ENCODE measurements around the gene HOXC13.
A peak's percentile ranks its signal among the peaks of the same experiment; 100 is the strongest.

The HOXC13 gene

DNA sequence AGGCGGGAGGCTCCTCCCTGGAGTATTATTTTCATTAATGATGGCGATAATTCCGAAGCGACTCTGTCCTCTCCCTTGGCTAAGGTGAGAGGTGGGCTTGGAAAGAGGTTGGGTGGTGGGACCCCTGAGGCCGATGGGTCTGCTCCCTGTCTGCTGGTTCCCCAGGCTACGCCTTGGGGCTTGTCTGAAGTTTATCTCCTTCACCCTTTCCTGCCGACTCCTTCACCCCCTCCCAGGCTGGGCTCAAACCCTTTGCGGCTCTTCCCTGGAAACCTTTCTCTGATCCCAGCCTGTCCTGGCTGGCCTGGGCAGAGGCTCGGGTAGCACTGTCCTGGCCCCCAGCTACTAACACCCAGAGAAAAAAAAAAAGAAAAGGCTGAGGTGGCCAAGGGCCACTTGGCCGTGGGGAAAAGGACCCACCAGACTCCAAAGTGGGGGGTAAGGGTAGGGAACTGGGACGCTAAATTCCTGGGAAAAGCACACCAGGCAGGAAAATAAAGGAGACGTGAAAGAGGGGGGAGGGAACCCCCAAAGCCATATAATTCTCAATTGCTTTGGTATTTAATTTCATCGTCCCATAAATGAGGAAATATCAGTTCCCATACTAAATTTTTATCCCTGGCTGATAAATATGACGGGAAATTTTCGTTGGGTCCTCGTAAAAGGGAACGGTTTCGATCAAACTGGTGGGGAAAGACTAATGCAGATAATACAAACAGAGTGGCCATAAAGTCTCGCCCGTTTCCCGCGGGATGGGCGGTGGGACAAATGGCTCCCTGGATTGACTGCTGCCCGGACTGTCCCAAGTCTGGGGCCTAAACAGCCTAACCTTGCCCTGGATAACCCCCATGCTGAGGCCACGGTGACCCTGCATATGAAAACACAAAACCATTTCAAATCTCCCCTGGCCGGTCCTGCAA, 44.3 kb downstream of the HOXC13 start:
- no peak for DNase-seq (ENCODE audit: low spot score)

DNA sequence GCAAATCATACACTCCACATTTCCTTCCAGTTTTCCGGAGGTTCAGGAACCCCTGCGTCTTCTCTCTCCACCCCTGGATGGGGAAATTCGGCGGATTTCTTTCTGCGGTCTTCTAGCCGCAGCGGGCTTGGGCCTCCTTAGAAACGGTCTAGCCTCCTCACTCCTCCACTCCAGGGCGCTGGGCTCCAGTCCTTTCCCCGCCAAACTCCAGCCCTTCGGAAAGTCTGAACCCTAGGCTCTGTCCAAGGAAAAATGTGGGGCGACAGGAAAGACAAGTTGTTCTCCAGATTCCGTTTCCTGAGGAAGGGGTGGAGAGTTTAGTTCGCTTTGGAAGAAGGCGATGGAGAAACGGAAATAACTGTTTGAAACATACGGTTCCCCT, 44.9 kb downstream of the HOXC13 start:
- no peak for DNase-seq (ENCODE audit: low spot score)

DNA sequence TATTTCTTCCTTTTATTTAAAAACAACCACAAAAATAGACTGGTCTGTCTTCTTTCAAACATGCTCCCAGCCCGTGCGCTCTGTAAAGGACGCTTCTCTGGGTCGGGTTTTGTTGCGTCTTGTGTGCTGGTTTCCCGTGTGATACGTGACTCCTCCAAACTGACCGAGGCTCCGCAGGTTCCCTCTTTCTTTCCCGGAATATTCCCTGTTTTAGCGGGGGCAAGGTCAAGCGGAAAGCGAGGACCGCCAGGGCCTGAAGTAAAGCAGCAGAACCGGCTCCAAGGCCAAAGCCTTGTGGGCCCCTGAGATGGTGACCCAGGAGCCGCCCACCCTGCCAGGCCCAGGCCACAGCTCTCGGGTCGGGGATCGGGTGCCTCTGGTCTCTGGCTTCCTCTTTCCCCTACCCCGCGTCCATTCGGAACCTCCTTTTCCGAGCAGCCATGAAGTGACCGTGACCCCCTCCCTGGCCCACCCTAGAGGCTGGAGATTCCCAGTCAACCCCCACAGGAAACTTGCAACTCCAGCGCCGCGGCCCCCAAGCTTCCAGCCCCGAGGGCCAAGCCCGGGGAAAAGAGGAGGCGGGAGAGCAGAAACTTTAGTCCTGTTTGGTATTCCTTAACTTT, 45.4 kb downstream of the HOXC13 start:
- DNase-seq (ENCODE audit: low spot score) = no peak

DNA sequence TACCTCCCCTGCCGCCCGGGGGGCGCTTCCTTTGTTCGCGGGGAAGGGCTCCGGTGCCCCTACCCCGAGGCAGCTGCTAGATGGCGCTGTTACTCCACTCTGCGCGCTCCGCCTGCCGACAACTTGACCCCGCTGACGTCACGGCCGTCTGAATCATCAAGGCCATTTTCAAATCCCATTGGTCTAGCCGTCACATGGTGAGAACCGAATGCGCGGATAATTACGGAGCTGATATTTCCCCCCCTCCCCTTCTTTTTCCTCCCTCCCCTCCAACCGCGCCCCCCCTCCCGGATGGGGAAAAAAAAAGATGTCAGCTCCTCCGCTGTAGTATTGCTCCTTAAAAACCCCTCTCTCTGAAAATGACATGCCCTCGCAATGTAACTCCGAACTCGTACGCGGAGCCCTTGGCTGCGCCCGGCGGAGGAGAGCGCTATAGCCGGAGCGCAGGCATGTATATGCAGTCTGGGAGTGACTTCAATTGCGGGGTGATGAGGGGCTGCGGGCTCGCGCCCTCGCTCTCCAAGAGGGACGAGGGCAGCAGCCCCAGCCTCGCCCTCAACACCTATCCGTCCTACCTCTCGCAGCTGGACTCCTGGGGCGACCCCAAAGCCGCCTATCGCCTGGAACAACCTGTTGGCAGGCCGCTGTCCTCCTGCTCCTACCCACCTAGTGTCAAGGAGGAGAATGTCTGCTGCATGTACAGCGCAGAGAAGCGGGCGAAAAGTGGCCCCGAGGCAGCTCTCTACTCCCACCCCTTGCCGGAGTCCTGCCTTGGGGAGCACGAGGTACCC, 46.5 kb downstream of the HOXC13 start, which contains the start of gene HOXC10:
TSS of gene HOXC10 (plus strand) at position 246 of the 791 bp plus-strand sequence. CDS start at position 360, 114 bp downstream.
- DNase-seq (ENCODE audit: low spot score) = peak; percentile 92

DNA sequence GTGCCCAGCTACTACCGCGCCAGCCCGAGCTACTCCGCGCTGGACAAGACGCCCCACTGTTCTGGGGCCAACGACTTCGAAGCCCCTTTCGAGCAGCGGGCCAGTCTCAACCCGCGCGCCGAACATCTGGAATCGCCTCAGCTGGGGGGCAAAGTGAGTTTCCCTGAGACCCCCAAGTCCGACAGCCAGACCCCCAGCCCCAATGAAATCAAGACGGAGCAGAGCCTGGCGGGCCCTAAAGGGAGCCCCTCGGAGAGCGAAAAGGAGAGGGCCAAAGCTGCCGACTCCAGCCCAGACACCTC, 47.0 kb downstream of the HOXC13 start:
- DNase-seq (ENCODE audit: low spot score) = no peak

DNA sequence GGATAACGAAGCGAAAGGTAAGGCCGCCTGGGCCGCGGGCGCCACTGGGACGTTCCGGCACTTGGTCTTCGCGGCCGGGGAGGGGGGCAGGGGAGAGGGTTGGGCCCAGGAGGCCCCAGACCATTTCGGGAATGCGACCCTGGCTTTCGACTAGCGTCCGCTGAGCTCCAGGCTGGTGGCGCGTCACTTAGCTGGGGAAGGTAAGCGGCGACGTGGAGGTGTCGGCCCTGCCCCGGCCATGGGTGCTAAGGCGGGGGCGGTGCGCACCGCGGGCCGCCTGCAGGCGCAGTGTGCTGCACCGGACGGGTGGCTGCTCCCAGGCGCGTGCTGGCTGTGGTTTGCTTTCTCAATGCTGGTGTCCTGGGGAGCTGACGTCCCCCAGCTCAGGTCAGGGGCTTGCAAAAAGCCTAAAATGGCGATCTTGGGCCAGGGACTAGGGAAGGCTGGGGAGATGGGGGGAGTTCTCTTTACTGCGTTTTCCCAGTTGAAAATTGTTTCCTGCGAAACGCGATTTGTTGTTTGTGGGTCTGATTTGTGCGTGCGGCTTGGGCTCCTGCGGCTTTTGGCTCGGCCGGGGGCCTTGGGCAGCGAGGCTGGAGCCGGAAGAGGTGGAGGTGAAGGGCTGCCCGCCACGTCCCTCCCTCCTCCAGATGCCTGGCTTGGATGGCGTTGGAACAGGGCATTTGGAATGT, 47.5 kb downstream of the HOXC13 start:
- DNase-seq (ENCODE audit: low spot score) = no peak

DNA sequence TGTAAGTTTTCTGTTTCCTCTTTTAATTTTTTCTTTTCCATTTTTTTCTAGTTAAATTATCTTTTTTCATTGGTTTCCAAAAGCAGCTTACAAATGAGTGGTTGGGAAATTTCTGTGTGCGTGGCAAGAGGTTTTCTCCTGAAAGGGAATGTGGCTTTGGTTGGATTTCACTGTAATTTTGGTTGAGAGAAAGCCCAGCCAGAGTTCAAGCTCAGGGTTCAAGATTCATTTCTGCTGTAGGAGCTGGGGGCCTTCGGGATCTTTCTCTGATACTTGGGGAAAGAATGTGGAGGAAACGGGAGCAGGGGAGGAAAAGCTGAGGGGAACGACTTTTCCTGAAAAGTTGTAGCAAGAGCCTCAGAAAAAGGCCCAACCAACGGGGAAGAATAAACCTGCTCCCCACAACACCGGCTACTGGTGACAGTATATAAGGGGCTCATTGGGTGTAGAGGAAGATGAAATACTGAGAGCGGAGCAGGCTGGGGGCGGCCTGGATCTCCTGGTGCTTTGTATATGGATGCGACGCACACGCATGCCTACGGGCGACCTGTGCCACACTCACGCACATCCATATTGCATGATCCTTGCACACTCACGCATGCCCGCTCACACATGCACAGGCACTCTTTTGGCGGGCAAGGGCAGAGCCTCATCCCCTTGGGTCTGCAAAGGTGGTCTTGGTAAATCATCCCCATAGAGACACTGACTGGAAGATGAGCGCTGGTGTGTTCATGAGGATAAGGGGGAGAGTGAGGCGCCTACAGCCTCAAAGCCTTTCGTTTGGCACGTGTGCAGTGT, 48.3 kb downstream of the HOXC13 start:
- DNase-seq (ENCODE audit: low spot score) = no peak

DNA sequence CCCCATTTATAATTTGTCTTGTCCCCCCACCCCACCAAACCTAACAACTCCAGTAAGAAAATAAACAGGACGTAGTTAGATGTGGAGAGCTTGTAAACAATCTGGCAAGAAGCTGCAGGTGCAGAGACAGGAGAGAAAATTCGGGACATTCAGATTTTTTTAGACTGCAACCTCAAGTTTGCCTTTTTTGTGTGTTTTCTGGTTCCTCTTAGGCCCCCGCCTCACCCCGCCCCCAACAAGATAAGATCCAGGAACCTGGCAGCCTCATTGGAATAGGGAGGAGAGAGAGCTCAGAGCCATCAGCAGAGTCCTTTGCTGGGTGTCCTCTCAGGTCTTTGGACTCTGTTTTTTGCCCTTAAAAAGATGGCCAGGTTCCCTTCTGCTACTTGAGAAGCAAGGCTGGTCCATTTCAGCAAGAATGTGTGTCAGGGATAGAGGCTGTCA, 49.2 kb downstream of the HOXC13 start:
- no peak for DNase-seq (ENCODE audit: low spot score)

DNA sequence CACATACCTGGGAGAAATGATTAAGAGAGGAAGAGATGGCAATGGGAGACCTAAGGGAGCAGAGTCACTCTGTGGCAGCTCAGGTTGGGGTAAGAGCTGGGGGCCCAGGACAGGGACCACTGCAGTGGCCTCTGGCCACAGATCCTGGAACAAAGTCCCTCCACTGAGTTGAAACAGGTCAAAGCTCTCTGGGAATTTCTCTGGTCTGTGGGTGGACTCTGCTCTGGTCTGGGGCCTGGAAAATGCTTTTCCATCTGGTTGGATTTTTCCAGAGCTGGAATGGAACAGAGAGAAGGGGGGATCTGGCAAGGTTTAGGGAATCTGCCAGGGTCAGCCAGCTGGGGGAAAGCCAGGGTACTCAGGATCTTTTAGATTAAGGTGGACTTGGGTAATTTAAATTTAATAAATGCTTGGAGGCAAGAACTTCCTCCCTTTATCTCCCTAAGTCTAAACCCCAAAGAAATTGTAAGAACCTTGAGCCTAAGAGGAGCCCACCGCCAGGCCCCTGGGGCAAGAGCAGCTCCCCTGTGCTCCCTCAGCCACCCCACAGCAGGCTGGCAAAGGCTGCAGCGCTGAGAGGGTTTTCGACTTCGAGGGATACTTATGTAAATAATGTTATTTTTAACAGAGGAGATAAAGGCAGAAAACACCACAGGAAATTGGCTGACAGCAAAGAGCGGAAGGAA, 50.1 kb downstream of the HOXC13 start:
- no peak for DNase-seq (ENCODE audit: low spot score)

DNA sequence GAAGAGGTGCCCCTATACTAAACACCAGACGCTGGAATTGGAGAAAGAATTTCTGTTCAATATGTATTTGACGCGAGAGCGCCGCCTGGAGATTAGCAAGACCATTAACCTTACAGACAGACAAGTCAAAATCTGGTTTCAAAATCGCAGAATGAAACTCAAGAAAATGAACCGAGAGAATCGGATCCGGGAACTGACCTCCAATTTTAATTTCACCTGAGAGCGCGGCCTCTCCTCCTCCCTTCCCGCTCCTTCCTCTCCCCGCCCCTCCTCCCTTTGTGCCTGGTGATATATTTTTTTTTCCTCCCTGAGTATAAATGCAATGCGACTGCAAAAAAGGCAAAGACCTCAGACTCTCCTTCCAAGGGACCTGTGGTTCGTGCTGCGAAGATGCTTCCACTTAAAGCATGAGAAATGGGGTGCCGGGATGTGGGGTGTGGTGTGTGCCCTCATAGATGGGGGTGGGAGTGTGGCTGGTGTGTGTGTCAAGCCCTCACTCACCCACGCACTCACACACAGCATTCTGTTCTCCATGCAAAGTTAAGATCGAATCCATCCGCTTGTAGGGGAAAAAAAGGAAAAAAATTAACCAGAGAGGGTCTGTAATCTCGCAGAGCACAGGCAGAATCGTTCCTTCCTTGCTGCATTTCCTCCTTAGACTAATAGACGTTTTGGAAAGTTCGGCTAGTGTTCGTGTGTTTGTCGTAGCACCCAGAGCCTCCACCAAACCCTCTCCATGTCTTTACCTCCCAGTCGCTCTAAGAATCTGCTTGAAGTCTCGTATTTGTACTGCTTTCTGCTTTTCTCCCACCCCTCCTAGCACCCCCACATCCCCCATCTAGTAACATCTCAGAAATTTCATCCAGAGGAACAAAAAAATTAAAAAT, 50.8 kb downstream of the HOXC13 start:
- peak; percentile 85 for DNase-seq (ENCODE audit: low spot score)

DNA sequence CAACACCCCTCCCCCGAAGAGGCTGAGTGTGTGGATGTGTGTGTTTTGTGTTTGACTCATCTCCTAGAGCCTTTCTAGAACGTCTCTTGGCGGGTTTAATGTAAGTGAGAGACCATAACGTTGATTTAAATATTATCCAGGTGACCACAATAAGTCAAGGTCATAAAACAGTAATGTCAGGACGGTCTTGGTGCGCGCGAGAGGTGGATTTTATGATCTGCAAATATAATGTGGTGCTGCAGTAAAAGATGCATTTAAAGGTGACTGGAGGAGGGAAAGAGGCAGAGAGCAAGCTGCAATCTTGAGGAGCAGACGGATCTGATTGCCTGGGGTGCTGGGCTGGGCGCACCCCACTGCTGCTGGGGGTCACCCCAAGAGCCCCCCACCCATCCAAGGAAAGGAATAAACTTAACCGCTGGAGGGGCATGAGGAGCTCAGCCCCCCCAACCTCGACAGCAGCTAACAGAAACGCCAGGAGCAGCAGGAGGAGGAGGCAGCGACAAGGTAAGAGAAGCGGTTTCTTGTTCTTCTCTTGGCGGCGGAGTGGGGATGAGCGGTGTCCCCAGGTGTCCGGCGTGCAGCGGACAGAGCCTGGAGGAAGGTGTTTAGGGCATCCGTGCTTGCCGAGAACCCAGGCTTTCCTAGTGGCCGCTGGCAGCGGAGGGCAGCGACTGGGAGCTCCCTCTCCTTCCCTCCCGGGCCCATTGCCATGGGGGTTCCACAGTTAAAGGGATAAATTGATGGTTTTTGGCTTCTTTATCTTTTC, 51.9 kb downstream of the HOXC13 start:
- DNase-seq (ENCODE audit: low spot score) = no peak

DNA sequence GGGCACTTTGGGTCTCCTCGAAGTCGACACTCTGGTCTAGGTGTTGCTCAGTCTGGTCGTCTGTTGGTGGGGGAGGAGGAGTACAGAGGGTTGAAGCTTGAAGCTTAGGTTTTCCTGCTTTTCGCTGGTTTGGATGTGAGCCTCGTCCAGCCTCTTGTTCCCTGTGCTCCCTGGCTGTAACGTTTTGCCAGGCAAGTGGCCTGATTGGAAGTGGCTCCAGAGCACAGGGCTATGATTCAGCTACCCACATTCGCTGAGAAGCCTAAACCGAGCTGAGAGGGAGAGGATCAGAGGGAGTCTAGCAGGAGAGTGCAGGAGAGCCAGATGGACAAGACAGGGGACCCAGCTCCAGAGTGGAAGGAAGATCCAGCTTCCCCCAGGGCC, 52.4 kb downstream of the HOXC13 start:
- DNase-seq (ENCODE audit: low spot score) = no peak

DNA sequence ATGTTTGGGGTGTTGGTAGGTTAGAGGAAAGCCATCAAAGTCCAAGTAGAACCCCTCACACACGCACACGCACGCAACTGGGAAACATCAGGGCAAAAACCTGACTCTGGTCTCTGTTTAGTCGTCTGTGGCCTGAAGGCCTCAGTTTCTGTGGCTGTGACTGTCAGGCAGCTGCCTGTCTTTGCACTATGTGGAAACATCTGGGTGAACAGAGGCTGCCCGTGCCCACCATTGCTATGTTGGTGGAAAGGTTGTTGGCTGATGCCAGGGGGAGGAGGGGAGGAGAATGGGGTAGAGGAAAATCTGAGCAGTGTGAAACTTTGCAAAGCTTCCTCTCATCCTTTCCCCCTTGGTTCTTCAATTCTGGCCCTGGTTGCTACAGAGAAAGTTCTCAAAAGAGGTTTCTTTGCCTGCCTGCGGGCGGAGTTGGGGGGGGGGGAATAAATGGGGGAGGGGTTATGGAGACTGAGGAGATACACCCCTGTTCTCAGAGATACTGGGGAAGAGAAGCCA, 53.8 kb downstream of the HOXC13 start:
- no peak for DNase-seq (ENCODE audit: low spot score)

DNA sequence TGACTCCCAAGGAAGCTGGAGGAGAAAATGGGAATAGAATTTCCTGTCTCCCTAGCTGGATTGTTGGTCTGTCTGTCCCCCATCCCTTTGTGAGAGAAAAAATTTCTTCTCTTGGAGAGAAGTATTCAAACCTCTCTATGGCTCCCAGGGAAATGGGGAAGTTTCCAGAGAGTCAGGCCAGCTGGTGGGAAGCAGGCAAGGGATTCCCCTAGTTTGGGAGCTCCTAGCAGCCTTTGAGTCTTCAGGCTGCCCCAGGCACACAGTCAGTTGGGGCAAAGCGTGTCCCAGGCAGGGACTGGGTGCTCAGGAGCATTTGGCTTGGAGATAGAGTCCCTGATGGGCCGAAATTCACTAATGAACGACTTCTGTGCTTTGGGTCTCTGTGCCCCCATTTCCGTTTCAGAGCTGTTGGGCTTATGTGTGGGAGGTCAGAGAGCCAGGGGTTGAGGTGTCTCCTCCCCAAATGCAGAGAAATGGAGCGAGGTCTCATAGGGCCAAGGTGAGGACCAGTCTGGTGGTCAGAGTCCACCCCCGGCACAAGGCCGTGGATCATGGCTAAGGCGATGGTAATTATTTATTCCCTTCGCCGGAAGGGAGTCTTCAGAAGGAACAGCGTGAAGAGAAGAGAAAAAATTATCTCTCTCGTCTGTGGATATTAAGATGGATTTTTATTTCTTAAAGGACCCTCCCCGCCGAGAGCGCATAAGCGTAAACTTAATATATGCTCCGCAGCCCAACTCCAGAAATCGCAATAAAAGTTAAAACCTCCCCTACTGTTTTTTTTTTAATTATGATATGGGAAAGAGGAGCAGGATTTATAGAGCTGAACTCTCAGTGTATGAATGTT, 54.8 kb downstream of the HOXC13 start:
- DNase-seq (ENCODE audit: low spot score) = no peak

DNA sequence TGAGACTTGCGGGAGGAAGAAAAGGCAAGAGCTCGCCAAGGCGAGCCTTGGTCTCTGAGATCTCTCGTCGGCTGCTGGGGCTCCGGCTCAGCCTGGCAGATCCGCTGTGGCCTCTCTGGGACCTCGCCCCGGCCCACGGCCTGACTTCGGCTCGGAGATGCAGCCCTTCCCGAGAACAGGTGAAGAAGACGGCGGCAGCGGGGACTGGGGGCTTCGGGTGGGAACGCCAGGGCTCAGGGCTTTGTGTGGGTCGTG, 55.3 kb downstream of the HOXC13 start:
- DNase-seq (ENCODE audit: low spot score) = no peak

DNA sequence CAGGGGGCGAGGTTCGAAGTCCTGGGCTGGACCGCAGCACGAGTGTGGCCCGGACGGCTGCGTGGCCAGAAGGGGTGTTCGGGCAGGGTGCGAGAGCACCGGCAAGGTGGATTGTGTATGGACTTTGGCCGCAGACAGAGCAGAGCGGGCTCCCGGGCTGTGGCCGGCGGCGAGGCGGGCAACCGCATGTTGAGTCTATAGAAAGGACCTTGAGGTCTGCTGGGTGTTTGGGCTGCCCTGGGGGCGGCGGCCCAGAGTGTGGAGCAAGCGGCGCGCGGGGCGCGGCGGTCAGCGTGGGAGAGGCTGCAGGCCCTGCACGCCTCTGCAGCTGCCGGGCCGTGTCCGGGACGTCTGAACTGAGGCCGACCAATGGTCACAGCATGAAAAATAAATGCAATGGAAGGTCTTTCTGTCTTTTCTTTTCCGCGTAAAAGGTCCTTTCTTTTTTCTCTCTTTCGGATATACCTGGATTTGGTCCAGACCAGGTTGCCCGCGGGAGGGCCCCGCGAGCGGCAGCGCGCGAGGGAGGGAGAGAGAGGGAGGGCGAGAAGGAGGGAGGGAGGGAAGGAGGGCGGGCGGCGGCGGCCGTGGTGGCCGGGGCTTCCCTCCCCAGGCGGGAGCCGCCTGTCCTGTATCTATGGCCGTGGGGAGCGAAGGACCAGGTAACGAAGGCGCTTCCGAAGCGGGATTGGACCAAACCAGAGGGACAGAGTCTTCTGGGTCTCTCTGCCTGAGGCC, 55.8 kb downstream of the HOXC13 start:
- no peak for DNase-seq (ENCODE audit: low spot score)

DNA sequence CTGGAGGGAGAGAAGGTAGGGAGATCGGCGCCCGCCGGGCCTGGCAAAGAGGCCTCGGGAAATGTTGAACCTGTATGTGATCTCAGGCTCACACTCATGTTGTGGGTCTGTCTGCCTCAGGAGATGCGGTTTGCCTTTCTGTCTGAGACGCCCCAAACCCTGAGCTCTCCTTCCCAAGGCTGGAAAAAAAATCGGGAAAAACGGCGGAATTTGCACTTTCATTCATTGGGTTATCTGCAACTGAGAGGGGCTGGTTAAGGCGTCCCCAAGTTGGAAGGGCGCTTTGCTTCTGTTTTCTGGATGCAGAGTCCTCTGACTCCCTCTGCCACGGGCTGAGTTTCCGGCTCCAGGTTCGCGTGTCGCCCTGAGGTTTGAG, 56.4 kb downstream of the HOXC13 start:
- no peak for DNase-seq (ENCODE audit: low spot score)
